Endothelial cell of umbilical vein (primary cell): ENCODE measurements around the gene CLSTN2. TPM values are rescaled to one million over a fixed set of nuclear protein-coding genes. Genes with fewer than 3 reads are reported as not detected.

Experiments
- BruUV-seq: library from RNA; stranded (reverse); fragments of 400-500 nt; replicated peaks from 2 replicates; lab custom pipeline; 2021; lab: Mats Ljungman, UMichigan
- CTCF ChIA-PET: fragments of 300-600, 350-600 bp; sonication (Branson Sonifier 250); formaldehyde crosslinking; loops from one replicate; lab custom pipeline; 2021; ENCODE audit warnings: antibody characterized with exemption, inconsistent platforms; lab: Charles Lee
- POLR2A ChIA-PET: fragments of 300-600, 350-600 bp; sonication (Branson Sonifier 250); formaldehyde crosslinking; loops from one replicate; lab custom pipeline; 2021; ENCODE audit warnings: antibody characterized with exemption, inconsistent platforms; lab: Charles Lee
- DNase-seq: peaks from one replicate; pipeline ENCODE4 v3.0.0-alpha.2; 2011; ENCODE audit warnings: low read depth, low spot score
- FAIRE-seq: peaks from 2 replicates; lab custom pipeline; 2011; peaks lifted over from hg19 to GRCh38; lab: Jason Lieb, UNC
- H2AFZ ChIP-seq: 2 replicates; pipeline ENCODE4 v1.6.0; 2012; ENCODE audit warnings: low read depth, low read length, control low read depth, inconsistent platforms
- H3K27ac ChIP-seq: 2 replicates; pipeline ENCODE4 v1.5.1; 2011; ENCODE audit warnings: low read depth, mild to moderate bottlenecking, control low read depth, low read length, moderate library complexity; ENCODE audit not compliant: insufficient read depth
- H3K27me3 ChIP-seq, 2 experiments: 2 replicates each; pipeline versions ENCODE4 v1.6.0 to v1.6.1; 2011; ENCODE audit warnings: low read length in 2 of 2, mixed read lengths in 1 of 2; ENCODE audit not compliant: control insufficient read depth in 2 of 2, insufficient read depth in 2 of 2
- H3K36me3 ChIP-seq, 2 experiments: 2 replicates in 1 of 2; 3 replicates in 1 of 2; pipeline ENCODE4 v1.5.1; 2011; ENCODE audit warnings: low read length in 2 of 2, mild to moderate bottlenecking in 1 of 2, moderate library complexity in 1 of 2; ENCODE audit not compliant: control insufficient read depth in 2 of 2, insufficient read depth in 2 of 2; ENCODE audit errors: extremely low read depth in 1 of 2
- H3K4me1 ChIP-seq: 3 replicates; pipeline ENCODE4 v1.5.1; 2011; ENCODE audit warnings: mild to moderate bottlenecking, low read length; ENCODE audit not compliant: control insufficient read depth, insufficient read depth; ENCODE audit errors: extremely low read depth
- H3K4me2 ChIP-seq: 2 replicates; pipeline ENCODE4 v1.6.1; 2011; ENCODE audit warnings: low read length, control low read depth, mixed read lengths; ENCODE audit not compliant: insufficient read depth
- H3K4me3 ChIP-seq, 3 experiments: fragments of 200-600 bp in 1 of 3; sonication (generic), shearing (Covaris generic) in 1 of 3; replicated peaks in 1 of 3; 2 replicates each; pipeline ENCODE4 v1.5.1; 2011 to 2016; ENCODE audit warnings: control low read depth in 3 of 3, low read length in 3 of 3, mild to moderate bottlenecking in 2 of 3, inconsistent platforms in 1 of 3, low read depth in 1 of 3, moderate library complexity in 1 of 3; ENCODE audit not compliant: insufficient read depth in 1 of 3
- H3K79me2 ChIP-seq: 2 replicates; pipeline ENCODE4 v1.6.0; 2012; ENCODE audit warnings: low read length, inconsistent platforms; ENCODE audit not compliant: control insufficient read depth, insufficient read depth
- H3K9ac ChIP-seq: replicated peaks from 2 replicates; pipeline ENCODE3; 2011; ENCODE audit warnings: low read length, control low read depth; ENCODE audit not compliant: insufficient read depth; ENCODE audit errors: extremely low read depth
- H3K9me1 ChIP-seq: replicated peaks from 3 replicates; pipeline ENCODE4 v1.6.0; 2011; ENCODE audit warnings: mild to moderate bottlenecking, low read length; ENCODE audit not compliant: control insufficient read depth, insufficient read depth; ENCODE audit errors: extremely low read depth
- H3K9me3 ChIP-seq: replicated peaks from 2 replicates; pipeline ENCODE4 v1.5.1; 2012; ENCODE audit warnings: low read length, inconsistent platforms; ENCODE audit not compliant: control insufficient read depth, insufficient read depth
- H4K20me1 ChIP-seq: replicated peaks from 2 replicates; pipeline ENCODE3; 2011; ENCODE audit warnings: mild to moderate bottlenecking, low read length; ENCODE audit not compliant: control insufficient read depth, insufficient read depth; ENCODE audit errors: extremely low read depth
- CTCF ChIP-seq, 2 donors: IDR thresholded peaks; 1 replicate in 1 of 2; 2 replicates in 1 of 2; pipeline ENCODE4 v1.5.1; 2011; ENCODE audit warnings: low read length in 2 of 2, mild to moderate bottlenecking in 2 of 2, moderate library complexity in 2 of 2, control low read depth in 1 of 2, inconsistent platforms in 1 of 2, low read depth in 1 of 2; ENCODE audit not compliant: insufficient read depth in 1 of 2; ENCODE audit errors: extremely low read depth in 1 of 2
- EZH2 ChIP-seq: IDR thresholded peaks from 2 replicates; pipeline ENCODE4 v1.6.1; 2012; ENCODE audit warnings: borderline replicate concordance, low read depth, mild to moderate bottlenecking, moderate library complexity, low read length, inconsistent platforms; ENCODE audit not compliant: severe bottlenecking
- FOS ChIP-seq: IDR thresholded peaks from 2 replicates; pipeline ENCODE4 v1.6.1; 2011; ENCODE audit warnings: mild to moderate bottlenecking, low read length, moderate library complexity, borderline replicate concordance; ENCODE audit not compliant: insufficient read depth
- GATA2 ChIP-seq: IDR thresholded peaks from 2 replicates; pipeline ENCODE4 v1.7.0; 2011; ENCODE audit warnings: low read depth, mild to moderate bottlenecking, moderate library complexity, mixed read lengths, low read length; ENCODE audit not compliant: insufficient read length, insufficient read depth
- JUN ChIP-seq: IDR thresholded peaks from 2 replicates; pipeline ENCODE4 v1.6.1; 2011; ENCODE audit warnings: borderline replicate concordance, low read depth; ENCODE audit not compliant: insufficient read length, insufficient read depth
- MAX ChIP-seq: IDR thresholded peaks from 2 replicates; pipeline ENCODE4 v1.6.1; 2011; ENCODE audit not compliant: insufficient read depth, insufficient read length
- MYC ChIP-seq: IDR thresholded peaks from one replicate; pipeline ENCODE4 v1.6.1; 2011; ENCODE audit warnings: mild to moderate bottlenecking, low read depth, low read length
- POLR2A ChIP-seq: IDR thresholded peaks from 2 replicates; pipeline ENCODE4 v1.6.1; 2012; ENCODE audit warnings: low read depth, mild to moderate bottlenecking, control low read depth, low read length
- POLR2AphosphoS5 ChIP-seq: IDR thresholded peaks from 2 replicates; pipeline ENCODE4 v1.6.1; 2012; ENCODE audit warnings: low read depth, mild to moderate bottlenecking, control low read depth, low read length, moderate library complexity; ENCODE audit not compliant: insufficient read depth
- dilution Hi-C: fragments of 300-500 bp; cut with MboI; formaldehyde crosslinking; loops from one replicate; pipeline ENCODE4 v1.15.0; 2019; ENCODE audit warnings: low sequenced_read_pairs; ENCODE audit not compliant: extremely low pct_ligation_motif_present
- intact Hi-C: fragments of 100-400 bp; cut with micrococcal nuclease; formaldehyde crosslinking; loops from one replicate; pipeline ENCODE4 v1.10.0; 2022
- polyA plus RNA-seq, 4 experiments: library from polyadenylated mRNA; depleted of rRNA in 3 of 4; stranded (reverse) in 3 of 4; unstranded in 1 of 4; fragments of >200 nt; gene quantifications; 2 replicates each; pipeline versions ENCODE4 v1.2.1 to v1.2.3, GENCODE V29; 2011 to 2012; ENCODE audit warnings: missing spikeins in 1 of 4
- total RNA-seq: library from RNA; stranded (reverse); gene quantifications from 2 replicates; pipeline ENCODE4 v1.2.3, GENCODE V29; 2021

The CLSTN2 gene
- total and polyA plus RNA-seq, 2 donors (not counting 3 experiments of a cell fraction or from before 2014, with no cell fraction given) = 0.26 to 0.38 TPM

GRCh38 chr3:140545756-140546155 is 610.8 kb downstream of the CLSTN2 start:
- FAIRE-seq = no peak
- TF ChIP-seq JUN = no peak
- no peak for TF ChIP-seq MAX
- TF ChIP-seq POLR2A = no peak
- TF ChIP-seq POLR2AphosphoS5 = no peak
- CTCF ChIA-PET = no interaction called here

GRCh38 chr3:140546649-140547048 is 611.7 kb downstream of the CLSTN2 start:
- Histone ChIP-seq H3K9me3 (no peaks in the 10 kb centered on the region), H3K4me3 (no peak overlapping the region), H3K36me3 (no peaks in the 10 kb centered on the region), H3K79me2 (no peaks in the 10 kb centered on the region), H3K4me1 (no peaks in the 10 kb centered on the region), H3K9ac (no peak overlapping the region), H3K27me3 (no peaks in the 10 kb centered on the region), H3K27ac (no peak overlapping the region), H2AFZ (no peak overlapping the region), H3K4me2 (no peak overlapping the region), H4K20me1 (no peaks in the 10 kb centered on the region), H3K9me1 (no peaks in the 10 kb centered on the region)
- CTCF ChIA-PET = no interaction called here
- DNase-seq (peak; percentile 6), FAIRE-seq (no peak)
- POLR2A ChIA-PET = no interaction called here
- no peak for TF ChIP-seq POLR2AphosphoS5
- TF ChIP-seq CTCF (IDR thresholded peaks at IDR 0.05; ENCODE audit: extremely low read depth in 1 of 2, insufficient read depth in 1 of 2, low read depth in 1 of 2, low read length in 2 of 2) = no peak
- no peak for TF ChIP-seq FOS
- no peak for TF ChIP-seq GATA2
- TF ChIP-seq EZH2 = no peak
- no peak for TF ChIP-seq POLR2A
- no peak for TF ChIP-seq MYC
- TF ChIP-seq JUN = no peak
- no peak for TF ChIP-seq MAX
- dilution Hi-C loops (no loop called here), intact Hi-C loops (no loop called here)
- BruUV-seq = no TSS peak

More at GRCh38 chr3:140545756-140546155, 610.8 kb downstream of the CLSTN2 start:
- Histone ChIP-seq H3K79me2 (no peaks in the 10 kb centered on the region), H4K20me1 (no peaks in the 10 kb centered on the region), H3K4me1 (no peaks in the 10 kb centered on the region), H3K4me2 (no peak overlapping the region), H3K27ac (no peak overlapping the region), H3K9me1 (no peaks in the 10 kb centered on the region), H3K27me3 (no peaks in the 10 kb centered on the region), H3K36me3 (no peaks in the 10 kb centered on the region), H3K9ac (no peak overlapping the region), H3K4me3 (no peak overlapping the region), H2AFZ (no peak overlapping the region), H3K9me3 (no peaks in the 10 kb centered on the region)
- dilution Hi-C loops = no loop called here
- intact Hi-C loops = no loop called here
- POLR2A ChIA-PET = no interaction called here
- DNase-seq = no peak
- no TSS peak for BruUV-seq
